Measurements from ENCODE around the gene MSX1. TPM values are rescaled to one million over a fixed set of nuclear protein-coding genes. Genes with fewer than 3 reads are reported as not detected.
A peak's percentile ranks its signal among the peaks of the same experiment; 100 is the strongest.

MSX1 gene
- total and polyA plus RNA-seq, 2 of the 8 experiments (the other 6 are each of a cell fraction or from before 2014, with no cell fraction given), result 0.47 TPM; not detected in 1

DNA sequence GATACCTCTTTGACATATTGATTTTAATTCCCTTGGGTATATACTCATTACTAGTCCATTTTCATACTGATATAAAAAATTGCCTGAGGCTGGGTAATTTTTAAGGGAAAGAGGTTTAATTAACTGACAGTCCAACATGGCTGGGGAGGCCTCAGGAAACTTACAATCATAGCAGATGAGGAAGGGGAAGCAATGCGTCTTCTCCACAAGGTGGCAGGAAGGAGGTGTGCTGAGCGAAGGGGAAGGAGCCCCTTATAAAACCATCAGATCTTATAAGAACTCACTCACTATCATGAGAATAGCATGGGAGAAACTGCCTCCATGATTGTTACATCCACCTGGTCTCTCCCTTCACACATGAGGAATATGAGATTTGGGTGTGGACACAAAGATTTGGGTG is 42.4 kb downstream of the MSX1 start (continued):
- TF ChIP-seq YY1 (IDR thresholded peaks at IDR 0.05; ENCODE audit: low read depth, low read length), result 0 out of 2 replicates have a peak, but pooled peaks have one; percentile 17
- TF ChIP-seq HDAC2 (IDR thresholded peaks at IDR 0.05; ENCODE audit: borderline replicate concordance in 1 of 2, low read depth in 2 of 2, low read length in 2 of 2), result no peak
- no peak for TF ChIP-seq CBX8 (IDR thresholded peaks at IDR 0.05; ENCODE audit: borderline replicate concordance, low read depth, low read length)
- TF ChIP-seq SIN3A (conservative IDR thresholded peaks at IDR 0.05 in 1 of 2, IDR thresholded peaks at IDR 0.05 in 1 of 2; ENCODE audit: low read depth in 1 of 2, low read length in 2 of 2), result no peak
- no peak for TF ChIP-seq EGR1 (IDR thresholded peaks at IDR 0.05; ENCODE audit: borderline replicate concordance, low read depth, low read length)
- TF ChIP-seq TCF12 (IDR thresholded peaks at IDR 0.05; ENCODE audit: low read depth, low read length), result no peak
- TF ChIP-seq, protein P1, sequence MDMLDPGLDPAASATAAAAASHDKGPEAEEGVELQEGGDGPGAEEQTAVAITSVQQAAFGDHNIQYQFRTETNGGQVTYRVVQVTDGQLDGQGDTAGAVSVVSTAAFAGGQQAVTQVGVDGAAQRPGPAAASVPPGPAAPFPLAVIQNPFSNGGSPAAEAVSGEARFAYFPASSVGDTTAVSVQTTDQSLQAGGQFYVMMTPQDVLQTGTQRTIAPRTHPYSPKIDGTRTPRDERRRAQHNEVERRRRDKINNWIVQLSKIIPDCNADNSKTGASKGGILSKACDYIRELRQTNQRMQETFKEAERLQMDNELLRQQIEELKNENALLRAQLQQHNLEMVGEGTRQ (IDR thresholded peaks at IDR 0.05; ENCODE audit: low read length), result no peak
- peak; percentile 52 to 64 for TF ChIP-seq RAD21 (IDR thresholded peaks at IDR 0.05 in 1 of 2, conservative IDR thresholded peaks at IDR 0.05 in 1 of 2; ENCODE audit: low read depth in 2 of 2, low read length in 2 of 2)
- no peak for TF ChIP-seq POLR2A (IDR thresholded peaks at IDR 0.05; ENCODE audit: control extremely low read depth in 1 of 2, low read depth in 2 of 2, low read length in 2 of 2)
- no peak for TF ChIP-seq TEAD4 (IDR thresholded peaks at IDR 0.05; ENCODE audit: low read depth, low read length)
- no peak for TF ChIP-seq ZNF274 (IDR thresholded peaks at IDR 0.05; ENCODE audit: borderline replicate concordance, extremely low read depth, low read length)
- TF ChIP-seq ATF2 (IDR thresholded peaks at IDR 0.05; ENCODE audit: low read length), result no peak
